Epithelial cell of proximal tubule (primary cell): Measurements from ENCODE around the gene TTN. TPM values are rescaled to one million over a fixed set of nuclear protein-coding genes. Genes with fewer than 3 reads are reported as not detected.

Source experiments
- DNase-seq: peaks from one replicate; pipeline ENCODE4 v3.0.0-alpha.2; 2011; ENCODE audit warnings: low read depth
- H3K4me3 ChIP-seq: 2 replicates; pipeline ENCODE4 v1.5.1; 2011; ENCODE audit warnings: low read depth, mild to moderate bottlenecking, low read length
- CTCF ChIP-seq: conservative IDR thresholded peaks from 2 replicates; pipeline ENCODE4 v1.5.1; 2012; ENCODE audit warnings: low read depth, mild to moderate bottlenecking, low read length
- total RNA-seq: library from RNA; depleted of rRNA; stranded (reverse); fragments of >200 nt; gene quantifications from 2 replicates; pipeline ENCODE4 v1.2.3, GENCODE V29; 2015

TTN gene
- total RNA-seq, 1 donor from 2014 or later = 0.12 TPM

- DNase-seq = no peak
- H3K4me3 ChIP-seq = no peak overlapping the region
- TF ChIP-seq CTCF = no peak
Observed at GRCh38 chr2:178629463-178629862, 177.8 kb downstream of the TTN start.

- no peak for DNase-seq
- no peak overlapping the region for H3K4me3 ChIP-seq
- TF ChIP-seq CTCF = no peak
Observed at GRCh38 chr2:178628605-178629004, 178.6 kb downstream of the TTN start.

GRCh38 chr2:178627401-178627800 lies 179.8 kb downstream of the TTN start:
- TF ChIP-seq CTCF = no peak
- no peak for DNase-seq
- H3K4me3 ChIP-seq = no peak overlapping the region

GRCh38 chr2:178615969-178616368 lies 191.3 kb downstream of the TTN start:
- no peak for TF ChIP-seq CTCF
- DNase-seq = no peak
- H3K4me3 ChIP-seq = no peak overlapping the region

- DNase-seq = no peak
- no peak overlapping the region for H3K4me3 ChIP-seq
- TF ChIP-seq CTCF = no peak
Observed at GRCh38 chr2:178602901-178603300, 204.3 kb downstream of the TTN start.

GRCh38 chr2:178592655-178593054 lies 214.6 kb downstream of the TTN start:
- no peak overlapping the region for H3K4me3 ChIP-seq
- no peak for TF ChIP-seq CTCF
- DNase-seq = no peak

GRCh38 chr2:178589335-178589734 lies 217.9 kb downstream of the TTN start:
- H3K4me3 ChIP-seq = no peak overlapping the region

More at GRCh38 chr2:178589335-178589734, 217.9 kb downstream of the TTN start:
- TF ChIP-seq CTCF = no peak
- no peak for DNase-seq
